Measurements from ENCODE around the gene GATAD2A.

The GATAD2A gene

DNA sequence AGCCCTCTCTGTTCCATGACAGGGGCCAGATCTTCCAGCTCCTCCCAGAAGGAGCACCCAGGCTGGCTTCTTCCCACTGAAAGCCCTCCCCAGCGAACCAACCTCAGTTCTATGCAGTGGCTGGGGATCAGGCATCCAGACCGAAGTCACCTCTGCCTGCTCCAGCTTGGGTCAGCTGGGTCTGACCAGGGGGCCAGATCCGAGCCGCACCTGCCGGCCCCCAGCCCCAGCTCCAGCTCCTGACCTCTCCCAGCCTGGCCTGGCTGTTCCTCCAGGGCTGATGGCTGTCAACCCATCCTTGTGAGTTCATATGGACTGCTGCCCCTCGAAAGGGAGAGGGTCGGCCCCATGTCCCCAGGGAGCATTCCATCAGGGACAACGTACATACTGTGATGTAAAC, 101.9 kb downstream of the GATAD2A start:
- DNase-seq (ENCODE audit: low read depth, low spot score) = no peak

DNA sequence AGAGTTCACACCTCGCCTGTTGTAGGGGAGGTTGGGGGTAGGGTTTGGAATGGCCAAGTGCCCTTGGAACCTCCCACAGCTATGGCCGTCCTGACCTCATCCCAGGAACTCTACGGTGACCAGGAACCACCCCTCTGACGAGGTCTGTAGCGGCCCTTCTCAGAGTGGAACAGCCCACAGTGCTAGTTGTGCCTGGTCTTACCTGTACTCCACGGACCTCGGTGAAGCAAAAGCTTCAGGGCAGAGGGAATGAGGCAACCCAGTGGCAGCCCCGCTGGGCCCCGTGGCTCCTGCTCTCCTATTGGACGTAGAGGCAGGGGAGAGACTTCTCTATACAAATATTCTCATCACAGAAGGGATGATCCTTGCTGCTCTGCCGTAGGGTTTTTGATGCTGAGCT, 102.7 kb downstream of the GATAD2A start:
- no peak for DNase-seq (ENCODE audit: low read depth, low spot score)

DNA sequence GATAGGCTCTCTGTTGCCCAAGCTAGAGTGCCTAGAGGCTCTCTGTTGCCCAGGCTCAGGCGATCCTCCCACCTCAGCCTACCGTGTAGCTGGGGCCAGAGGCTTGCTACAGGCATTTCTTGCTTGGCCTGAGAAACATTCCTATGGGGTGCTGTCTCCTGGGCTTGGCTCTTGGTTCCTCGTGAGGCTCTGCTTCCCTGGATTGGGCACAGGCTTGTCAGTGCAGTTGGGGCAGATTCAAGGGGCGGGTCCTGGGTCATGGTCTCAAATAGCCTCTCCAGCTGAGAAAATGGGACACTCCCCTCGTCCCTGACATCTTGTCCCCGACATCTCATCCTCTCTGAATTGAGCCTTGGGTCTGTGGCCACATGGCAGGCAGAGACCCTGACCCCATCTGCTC, 105.0 kb downstream of the GATAD2A start:
- peak; percentile 68 for DNase-seq (ENCODE audit: low read depth, low spot score)

DNA sequence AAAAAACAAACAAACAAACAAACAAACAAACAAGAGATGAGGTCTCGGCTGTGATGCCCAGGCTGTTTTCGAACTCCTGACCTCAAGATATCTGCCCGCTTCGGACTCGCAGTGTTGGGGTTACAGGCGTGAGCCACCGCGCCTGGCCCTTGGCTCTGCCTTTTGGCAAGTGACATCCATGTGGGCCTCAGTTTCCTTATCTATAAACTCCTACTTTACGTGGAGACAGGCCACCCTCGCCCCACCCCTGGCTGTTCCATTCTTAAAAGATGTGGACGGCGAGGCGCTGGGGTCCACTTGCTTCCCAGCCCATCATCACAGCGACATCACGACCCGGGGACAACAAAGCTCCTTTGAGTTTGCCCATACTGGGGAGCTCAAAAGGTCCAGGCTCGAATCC, 108.2 kb downstream of the GATAD2A start:
- no peak for DNase-seq (ENCODE audit: low read depth, low spot score)

DNA sequence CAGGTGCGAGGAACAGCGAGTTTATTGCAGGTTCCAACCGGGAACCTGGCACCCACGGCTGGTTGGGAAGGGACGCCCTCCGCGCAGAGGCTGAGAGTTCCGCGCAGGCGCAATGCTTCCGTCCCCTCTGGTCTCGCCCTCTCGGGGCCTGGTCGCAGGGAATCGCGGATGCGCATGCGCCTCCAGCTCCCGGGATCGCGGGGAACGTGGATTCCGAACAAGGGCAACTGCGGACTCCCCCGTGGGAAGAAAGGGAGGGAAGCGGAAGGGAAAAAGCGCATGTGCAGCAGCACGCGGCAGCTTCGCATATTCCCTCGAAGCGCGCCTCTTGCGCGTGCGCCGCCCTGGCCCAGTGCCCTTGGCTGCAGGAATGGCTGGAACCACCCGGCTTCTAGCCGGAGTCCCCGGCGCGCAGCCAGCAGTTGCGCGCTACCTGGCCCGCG, 108.8 kb downstream of the GATAD2A start:
- no peak for DNase-seq (ENCODE audit: low read depth, low spot score)

DNA sequence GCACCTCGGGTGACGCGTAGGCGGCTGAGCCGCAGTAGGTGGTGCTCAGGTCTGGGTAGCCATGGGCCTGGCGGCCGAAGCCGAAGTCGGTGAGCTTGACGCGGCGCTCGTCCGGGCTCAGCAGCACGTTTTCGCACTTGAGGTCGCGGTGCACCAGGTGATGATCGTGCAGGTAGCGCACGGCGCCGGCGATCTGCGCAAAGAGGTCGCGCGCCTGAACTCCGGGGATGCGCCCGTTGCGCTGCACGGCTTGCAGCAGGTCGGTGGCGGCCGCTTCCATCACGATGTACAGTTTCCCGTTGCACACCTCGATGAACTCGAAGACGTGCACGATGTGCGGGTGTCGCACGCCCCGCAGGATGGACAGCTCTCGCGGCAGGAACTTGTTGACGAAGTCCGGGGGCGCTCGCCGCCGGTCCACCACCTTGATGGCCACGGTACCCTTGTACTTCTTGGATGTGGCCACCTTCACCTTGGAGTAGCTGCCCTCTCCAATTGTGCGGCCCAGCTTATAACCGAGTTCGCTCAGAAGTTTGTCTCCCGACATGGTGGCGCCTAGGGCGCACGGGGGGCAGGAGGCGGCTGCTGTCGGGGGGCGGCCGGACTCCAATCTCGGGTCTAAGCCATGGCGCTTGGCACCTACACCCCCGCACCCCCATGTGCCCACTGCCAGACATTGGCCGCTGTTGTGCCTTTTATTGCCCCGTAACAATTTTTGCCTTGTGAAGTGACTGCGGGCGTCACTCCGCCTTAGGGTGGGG, 109.6 kb downstream of the GATAD2A start, which contains the start of gene TSSK6:
TSSK6 (minus strand) TSS at position 668 of the 761 bp plus-strand sequence; CDS start at position 547, 121 bp downstream.
- no peak for DNase-seq (ENCODE audit: low read depth, low spot score)

DNA sequence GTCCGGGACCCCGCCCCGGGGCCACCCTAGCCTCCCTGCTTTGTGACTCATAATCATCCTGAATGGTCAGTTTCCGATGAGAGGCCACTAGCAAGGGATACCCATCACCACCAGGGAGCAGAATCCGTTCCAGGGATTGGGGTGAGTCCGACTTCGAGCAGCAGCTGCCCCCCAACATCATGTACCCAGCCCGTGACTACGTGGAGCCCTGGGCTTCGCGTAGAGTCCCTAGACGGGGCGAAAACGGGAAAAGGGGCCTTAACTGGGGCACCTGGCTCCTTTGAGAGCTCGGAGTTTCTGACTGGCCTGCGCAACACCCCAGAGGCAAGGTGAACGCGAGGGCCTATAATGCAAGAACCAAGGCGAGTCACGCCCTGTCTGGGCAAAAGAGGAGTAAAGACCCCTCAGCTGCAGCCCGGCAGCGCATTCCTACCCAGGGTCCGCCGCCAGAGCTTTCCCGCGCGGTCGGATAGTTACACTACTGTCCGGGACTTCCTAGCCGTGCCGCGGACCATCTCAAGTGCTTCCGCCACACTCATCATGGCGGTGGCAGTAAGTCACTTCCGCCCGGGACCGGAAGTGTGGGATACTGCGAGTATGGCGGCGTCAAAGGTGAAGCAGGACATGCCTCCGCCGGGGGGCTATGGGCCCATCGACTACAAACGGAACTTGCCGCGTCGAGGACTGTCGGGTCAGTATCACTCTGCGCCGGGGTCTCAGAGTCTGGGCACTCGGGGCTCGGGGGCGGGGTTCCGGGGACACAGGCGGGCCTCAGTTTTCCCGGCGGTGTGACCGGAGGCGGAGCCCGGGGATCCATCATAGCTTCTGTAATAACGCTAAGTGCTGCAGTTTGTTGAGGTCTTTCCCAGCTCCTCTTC, 110.4 kb downstream of the GATAD2A start, which contains the start of gene NDUFA13:
NDUFA13 (plus strand) TSS at position 584 of the 878 bp plus-strand sequence; CDS start at position 598, 14 bp downstream.
- peak; percentile 97 for DNase-seq (ENCODE audit: low read depth, low spot score)

DNA sequence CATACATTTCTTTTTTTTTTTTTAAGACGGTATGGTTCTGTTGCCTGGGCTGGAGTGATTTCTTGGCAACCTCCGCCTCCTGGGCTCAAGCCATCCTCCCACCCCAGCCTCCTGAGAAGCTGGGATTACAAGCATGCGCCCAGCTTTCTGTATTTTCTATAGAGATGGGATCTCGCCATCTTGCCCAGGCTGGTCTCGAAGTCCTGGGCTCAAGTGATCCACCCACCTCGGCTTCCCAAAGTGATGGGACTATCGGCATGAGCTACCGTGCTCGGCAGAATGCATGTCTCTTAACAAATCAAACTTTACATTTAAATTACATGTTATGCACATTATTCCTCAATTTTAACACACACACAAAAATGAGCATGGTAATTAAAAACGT, 111.8 kb downstream of the GATAD2A start:
- DNase-seq (ENCODE audit: low read depth, low spot score) = no peak

DNA sequence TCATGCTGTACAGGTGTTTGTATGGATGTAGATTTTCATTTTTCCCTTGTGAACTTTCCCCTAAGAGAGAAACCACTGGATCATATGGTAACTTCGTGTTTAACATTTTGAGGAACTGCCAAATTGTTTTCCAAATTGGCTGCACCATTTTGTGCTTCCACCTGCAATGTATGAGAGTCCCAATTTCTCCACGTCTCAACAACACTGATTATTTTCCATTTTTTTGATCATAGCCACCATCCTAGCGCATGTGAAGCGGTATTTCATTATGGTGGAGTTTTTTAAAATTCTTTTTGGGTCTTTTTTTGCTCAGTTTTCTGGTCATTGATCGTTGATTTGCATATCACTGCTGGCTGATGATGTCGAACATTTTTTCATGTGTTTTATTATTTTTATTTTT, 115.5 kb downstream of the GATAD2A start:
- DNase-seq (ENCODE audit: low read depth, low spot score) = no peak

DNA sequence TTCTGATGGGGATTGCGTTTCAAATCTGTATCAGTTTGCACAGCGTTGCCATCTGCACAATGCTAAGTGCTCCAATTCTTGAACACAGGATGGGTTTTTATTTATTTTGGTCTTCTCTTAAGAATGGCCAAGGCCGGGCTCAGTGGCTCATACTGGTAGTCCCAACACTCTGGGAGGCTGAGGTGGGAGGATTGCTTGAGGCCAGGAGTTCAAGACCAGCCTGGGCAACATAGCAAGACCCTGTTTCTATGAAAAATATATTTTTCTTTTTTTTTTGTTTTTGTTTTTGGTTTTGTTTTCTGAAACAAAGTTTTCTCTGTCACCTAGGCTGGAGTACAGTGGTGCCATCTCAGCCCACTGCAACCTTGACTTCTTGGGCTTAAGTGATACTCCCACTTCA, 117.7 kb downstream of the GATAD2A start:
- DNase-seq (ENCODE audit: low read depth, low spot score) = no peak

DNA sequence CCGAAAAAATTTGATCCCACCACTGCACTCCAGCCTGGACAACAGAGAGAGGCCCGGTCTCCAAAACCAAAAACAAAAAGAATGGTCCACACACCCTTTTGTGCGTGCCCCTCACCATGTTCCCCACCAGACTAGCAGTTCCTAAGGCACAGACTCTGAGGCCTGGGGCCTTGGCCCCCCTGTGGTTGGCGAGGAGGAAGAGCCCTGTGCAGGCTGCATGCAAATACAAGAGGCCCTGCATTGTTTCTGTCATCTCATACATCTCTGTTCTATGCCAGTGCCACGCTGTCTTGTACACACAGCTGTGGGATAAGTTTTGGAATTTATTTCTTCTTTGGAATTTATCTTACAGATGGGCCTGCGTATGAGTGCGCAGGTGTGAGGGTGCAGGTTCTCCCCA, 118.6 kb downstream of the GATAD2A start:
- no peak for DNase-seq (ENCODE audit: low read depth, low spot score)

DNA sequence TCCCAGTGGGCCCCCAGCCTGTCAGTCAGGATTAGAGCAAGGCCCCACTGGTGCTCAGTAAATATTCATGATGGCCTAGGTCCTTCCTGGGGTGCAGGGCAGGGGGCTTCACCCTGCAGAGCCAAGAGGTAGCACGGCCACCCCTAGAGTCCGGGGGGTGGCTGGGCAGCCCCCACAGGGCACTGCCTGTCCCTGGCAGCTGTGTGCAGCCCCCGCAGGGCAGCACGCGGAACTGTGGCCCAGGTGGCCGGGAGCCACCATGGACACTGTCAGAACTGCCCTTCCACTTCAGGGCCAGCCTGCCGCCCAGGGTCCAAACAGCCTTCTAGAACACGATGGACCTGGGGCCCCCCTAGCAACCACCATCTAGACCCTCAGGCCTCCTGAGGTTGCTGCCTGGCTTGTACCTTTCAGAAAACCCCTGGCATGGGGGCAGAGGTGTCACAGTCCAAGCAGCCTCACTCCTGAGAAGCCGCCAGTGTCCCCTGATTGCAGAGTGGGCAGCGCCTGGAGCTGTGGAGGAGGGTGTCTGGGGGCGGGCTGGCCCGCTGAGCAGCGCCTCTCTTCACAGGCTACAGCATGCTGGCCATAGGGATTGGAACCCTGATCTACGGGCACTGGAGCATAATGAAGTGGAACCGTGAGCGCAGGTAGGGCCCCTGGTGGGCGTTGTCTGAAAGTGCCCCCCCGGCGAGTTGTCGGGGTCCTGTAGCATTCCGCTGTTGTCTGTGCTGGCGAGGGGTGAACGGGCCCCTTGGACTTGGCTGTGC, 120.3 kb downstream of the GATAD2A start:
- DNase-seq (ENCODE audit: low read depth, low spot score) = no peak

DNA sequence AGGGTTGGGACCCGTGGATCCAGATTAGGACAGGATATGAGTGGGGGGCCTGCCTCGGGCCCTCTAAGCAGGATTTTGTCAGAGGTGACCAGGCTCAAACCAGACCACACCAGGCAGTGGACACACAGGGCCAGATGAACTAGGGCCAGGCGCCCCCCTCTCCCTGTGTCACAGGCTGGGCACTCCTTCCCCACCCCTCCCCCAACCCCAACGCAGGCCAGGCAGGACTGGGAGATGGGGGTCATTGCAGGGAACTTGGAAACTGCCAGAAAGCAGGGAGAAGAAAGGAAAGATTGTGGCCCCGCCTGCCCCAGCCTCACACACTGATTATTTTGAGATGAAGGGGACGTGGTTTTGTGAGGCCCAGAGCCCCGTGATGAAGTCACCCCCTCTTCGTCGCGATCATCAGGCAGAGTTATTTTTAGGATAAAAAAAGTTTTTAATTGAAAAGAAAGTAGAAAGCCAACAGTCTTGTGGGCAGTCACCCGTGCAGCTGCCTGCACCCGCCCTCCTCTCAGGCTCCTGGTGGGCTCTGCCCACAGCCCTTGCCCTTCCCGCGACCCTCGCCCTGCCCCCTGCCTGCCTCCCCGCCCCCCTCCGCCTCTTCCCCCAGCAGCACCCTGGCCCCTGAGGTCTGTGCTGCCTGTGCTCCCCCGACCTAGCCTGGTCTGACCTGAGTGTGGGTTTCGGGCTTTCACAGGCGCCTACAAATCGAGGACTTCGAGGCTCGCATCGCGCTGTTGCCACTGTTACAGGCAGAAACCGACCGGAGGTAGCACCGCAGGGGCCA, 121.3 kb downstream of the GATAD2A start:
- DNase-seq (ENCODE audit: low read depth, low spot score) = no peak

DNA sequence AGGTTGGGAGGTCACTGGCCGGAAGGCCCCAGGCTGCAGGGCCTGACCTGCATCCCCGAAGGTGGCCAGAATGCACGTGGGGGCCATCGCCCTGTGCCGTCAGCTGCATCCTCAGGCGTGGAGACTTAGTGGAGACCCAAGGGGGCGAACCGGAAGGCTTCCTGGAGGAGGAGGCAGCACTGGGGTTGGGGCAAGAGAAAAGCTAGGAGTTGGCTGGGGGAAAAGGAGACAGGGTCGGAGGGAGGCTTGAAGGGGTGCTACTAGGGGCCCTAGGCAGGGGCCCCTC, 121.8 kb downstream of the GATAD2A start:
- DNase-seq (ENCODE audit: low read depth, low spot score) = no peak

DNA sequence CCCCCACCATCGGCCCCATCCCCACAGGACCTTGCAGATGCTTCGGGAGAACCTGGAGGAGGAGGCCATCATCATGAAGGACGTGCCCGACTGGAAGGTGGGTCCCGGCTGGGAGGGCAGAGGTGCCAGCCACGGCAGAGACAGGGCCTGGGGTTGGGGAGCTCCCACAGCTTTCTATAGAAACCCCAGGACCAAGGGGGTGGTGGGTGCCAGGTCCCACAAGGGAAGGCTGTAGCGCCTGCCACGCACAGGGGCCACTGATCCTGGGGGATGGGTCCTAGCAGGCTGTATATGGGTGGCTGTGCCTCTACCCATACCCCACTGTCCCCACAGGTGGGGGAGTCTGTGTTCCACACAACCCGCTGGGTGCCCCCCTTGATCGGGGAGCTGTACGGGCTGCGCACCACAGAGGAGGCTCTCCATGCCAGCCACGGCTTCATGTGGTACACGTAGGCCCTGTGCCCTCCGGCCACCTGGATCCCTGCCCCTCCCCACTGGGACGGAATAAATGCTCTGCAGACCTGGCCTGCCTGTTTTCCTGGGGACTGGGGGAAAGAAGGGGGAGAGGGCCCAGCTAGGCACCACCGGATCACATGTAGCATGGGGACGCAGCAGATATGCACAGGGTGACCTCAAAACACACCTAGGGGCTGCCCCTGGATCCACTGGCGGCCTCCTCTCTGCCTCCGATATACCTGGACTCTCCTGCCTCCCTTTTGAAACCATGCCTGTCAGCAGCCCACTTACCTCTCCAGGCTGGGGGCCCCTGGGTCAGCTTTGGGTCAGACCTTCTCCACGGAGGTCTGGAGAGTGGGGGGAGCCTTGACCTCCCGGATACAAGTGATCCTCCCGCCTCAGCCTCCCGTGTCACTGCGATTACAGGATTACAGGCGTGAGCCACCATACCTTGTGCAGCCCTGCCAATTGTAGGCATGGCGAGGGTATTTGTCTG, 122.5 kb downstream of the GATAD2A start:
- DNase-seq (ENCODE audit: low read depth, low spot score) = no peak

DNA sequence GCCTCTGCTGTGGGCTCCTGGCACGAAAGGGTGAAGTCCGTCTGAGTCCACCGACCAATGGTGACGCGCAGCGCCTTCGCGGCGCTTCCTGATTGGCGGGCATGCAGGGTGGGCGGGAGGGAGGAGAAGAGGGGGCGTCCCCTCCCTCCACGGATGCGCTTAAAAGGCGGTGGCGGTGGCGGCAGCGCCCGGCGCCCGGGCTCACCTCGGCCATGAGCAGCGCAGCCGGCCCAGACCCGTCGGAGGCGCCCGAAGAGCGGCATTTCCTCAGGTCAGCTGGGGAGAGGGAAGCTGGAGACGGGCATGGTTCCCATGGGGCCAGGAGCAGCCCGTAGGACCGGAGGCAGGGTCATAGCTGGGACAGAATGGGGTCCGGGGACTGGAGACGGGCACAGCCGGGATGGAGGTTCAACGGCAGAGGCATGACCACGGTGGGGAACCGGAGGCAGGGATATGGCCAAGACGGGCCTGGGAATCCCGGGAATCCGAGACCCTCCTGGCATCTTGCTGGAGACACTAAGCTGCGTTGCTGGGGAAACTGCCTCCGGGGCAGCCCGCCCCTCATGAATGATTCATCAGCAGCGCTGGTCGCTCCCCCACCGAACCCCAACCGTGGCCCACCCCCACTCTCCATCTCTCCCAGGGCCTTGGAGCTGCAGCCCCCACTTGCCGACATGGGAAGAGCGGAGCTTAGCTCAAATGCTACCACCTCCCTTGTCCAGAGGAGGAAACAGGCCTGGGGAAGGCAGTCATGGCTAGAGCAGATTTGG, 123.4 kb downstream of the GATAD2A start, which contains the start of gene YJEFN3:
YJEFN3 (plus strand) TSS at position 191 of the 770 bp plus-strand sequence; CDS start at position 213, 22 bp downstream.
- peak; percentile 75 for DNase-seq (ENCODE audit: low read depth, low spot score)

DNA sequence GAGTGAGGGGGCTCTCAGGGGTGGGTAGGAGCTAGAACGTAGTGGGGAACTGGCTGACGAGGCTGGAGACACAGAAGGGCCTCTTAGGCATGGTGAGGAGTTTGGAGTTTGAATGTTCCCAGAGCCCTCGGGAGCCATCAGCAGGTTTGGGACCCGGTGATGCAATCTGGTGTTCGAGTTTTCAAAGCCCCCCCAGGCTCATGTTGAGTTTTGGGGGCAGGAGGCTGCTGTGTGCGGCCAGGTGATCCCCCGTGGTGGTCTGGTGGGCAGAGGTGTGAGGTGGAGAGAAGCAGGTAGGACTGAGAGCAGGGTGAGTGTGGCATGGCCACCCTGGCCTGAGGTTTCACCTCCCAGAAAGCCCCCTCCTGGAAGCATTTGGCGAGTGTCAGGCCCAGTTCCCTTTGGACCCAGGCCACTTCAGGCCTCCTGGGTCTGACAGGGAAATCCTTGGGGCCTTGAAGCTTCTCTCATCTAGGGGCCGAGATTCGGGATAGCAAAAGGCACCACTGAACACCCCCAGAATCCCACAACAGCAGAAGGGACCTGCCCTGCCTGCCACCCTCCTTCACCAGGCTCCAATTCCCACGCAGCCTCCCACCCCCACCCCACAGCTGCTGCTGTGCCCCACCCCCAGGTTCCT, 124.4 kb downstream of the GATAD2A start:
- no peak for DNase-seq (ENCODE audit: low read depth, low spot score)

DNA sequence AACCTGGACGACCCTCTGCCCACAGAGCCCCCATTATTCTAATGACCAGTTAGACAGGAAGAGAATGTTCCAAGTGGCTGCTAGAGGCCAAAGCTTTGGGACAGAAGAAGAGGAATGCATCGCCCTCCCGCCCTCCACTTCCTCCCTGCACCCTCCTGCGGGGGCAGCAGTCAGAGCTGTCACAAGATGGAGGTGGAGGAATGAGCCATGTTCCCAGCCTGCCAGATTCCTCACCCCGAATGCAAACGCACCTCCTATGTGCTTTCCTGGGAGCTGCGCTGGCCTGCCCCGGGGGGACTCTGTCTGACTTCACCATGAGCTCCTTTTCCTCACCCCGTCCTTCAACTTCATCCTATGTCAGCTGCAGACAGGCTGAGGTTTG, 124.9 kb downstream of the GATAD2A start:
- DNase-seq (ENCODE audit: low read depth, low spot score) = no peak

DNA sequence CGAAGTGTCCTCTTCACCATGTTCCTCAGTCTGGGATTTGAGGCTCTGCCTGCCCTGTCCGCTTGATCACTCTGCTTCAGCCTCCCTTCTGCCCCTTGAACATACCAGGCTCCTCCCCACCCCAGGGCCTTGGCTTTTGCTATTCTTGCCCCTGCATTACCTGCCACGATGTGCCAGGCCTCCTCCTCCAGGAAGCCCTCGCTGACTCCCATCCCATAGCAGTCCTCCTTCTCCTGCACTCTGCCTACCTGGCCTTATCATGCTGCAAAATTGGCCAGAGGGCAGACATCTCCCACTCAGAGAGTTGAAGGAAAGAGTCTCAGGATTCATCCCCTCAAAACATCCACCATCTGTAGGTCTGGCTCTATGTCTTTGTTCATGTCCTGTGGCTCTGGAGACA, 125.4 kb downstream of the GATAD2A start:
- no peak for DNase-seq (ENCODE audit: low read depth, low spot score)

All from ELF-1 (cell line).